IPS-18a (cell line): Measurements from ENCODE around the gene FAM151A.

Source experiments
- H3K27ac ChIP-seq: one replicate; pipeline ENCODE4 v1.5.1; 2013; ENCODE audit warnings: low read length
- H3K27me3 ChIP-seq: one replicate; pipeline ENCODE4 v1.6.1; 2013; ENCODE audit warnings: mild to moderate bottlenecking, low read length; ENCODE audit not compliant: control insufficient read depth, insufficient read depth
- H3K36me3 ChIP-seq: one replicate; pipeline ENCODE4 v1.6.1; 2013; ENCODE audit warnings: low read depth, low read length; ENCODE audit not compliant: control insufficient read depth
- H3K4me1 ChIP-seq: one replicate; pipeline ENCODE4 v1.6.1; 2013; ENCODE audit warnings: low read depth, low read length; ENCODE audit not compliant: control insufficient read depth
- H3K4me3 ChIP-seq: one replicate; pipeline ENCODE4 v1.5.1; 2013; ENCODE audit warnings: low read length
- H3K9ac ChIP-seq: one replicate; pipeline ENCODE4 v1.6.1; 2013; ENCODE audit warnings: mild to moderate bottlenecking, low read length, moderate library complexity
- H3K9me3 ChIP-seq: one replicate; pipeline ENCODE4 v1.6.1; 2013; ENCODE audit warnings: low read depth, low read length; ENCODE audit not compliant: control insufficient read depth

FAM151A gene

GRCh38 chr1:54608566-54609230 is 14.6 kb downstream of the FAM151A start:
- Histone ChIP-seq H3K36me3 (no peaks in the 10 kb centered on the region), H3K27me3 (no peaks in the 10 kb centered on the region), H3K9ac (no peak overlapping the region), H3K4me3 (no peak overlapping the region), H3K27ac (no peak overlapping the region), H3K9me3 (no peaks in the 10 kb centered on the region), H3K4me1 (peaks cover 3% of the 10 kb centered on the region)

- Histone ChIP-seq H3K9ac (no peak overlapping the region), H3K4me3 (no peak overlapping the region), H3K36me3 (no peaks in the 10 kb centered on the region), H3K27ac (no peak overlapping the region), H3K27me3 (no peaks in the 10 kb centered on the region), H3K4me1 (peaks cover 3% of the 10 kb centered on the region), H3K9me3 (no peaks in the 10 kb centered on the region)
Measured at GRCh38 chr1:54607821-54608565, 15.3 kb downstream of the FAM151A start.

- Histone ChIP-seq H3K27me3 (no peaks in the 10 kb centered on the region), H3K9ac (no peak overlapping the region), H3K9me3 (no peaks in the 10 kb centered on the region), H3K4me3 (no peak overlapping the region), H3K36me3 (no peaks in the 10 kb centered on the region), H3K4me1 (peaks cover 3% of the 10 kb centered on the region), H3K27ac (no peak overlapping the region)
Measured at GRCh38 chr1:54606990-54607325, 16.4 kb downstream of the FAM151A start.

- H3K27ac ChIP-seq, result no peak overlapping the region
- no peak overlapping the region for H3K9ac ChIP-seq
- no peaks in the 10 kb centered on the region for H3K36me3 ChIP-seq
- H3K4me1 ChIP-seq, result no peaks in the 10 kb centered on the region
- no peaks in the 10 kb centered on the region for H3K27me3 ChIP-seq
- H3K4me3 ChIP-seq, result no peak overlapping the region
- no peaks in the 10 kb centered on the region for H3K9me3 ChIP-seq
Measured at GRCh38 chr1:54606096-54606989, 17.0 kb downstream of the FAM151A start.

- no peak overlapping the region for H3K27ac ChIP-seq
- no peaks in the 10 kb centered on the region for H3K27me3 ChIP-seq
Measured at GRCh38 chr1:54604572-54605370, 18.6 kb downstream of the FAM151A start.

GRCh38 chr1:54604051-54604450 is 19.3 kb downstream of the FAM151A start:
- H3K27ac ChIP-seq, result no peak overlapping the region
- no peaks in the 10 kb centered on the region for H3K27me3 ChIP-seq
- no peaks in the 10 kb centered on the region for H3K36me3 ChIP-seq
- no peak overlapping the region for H3K9ac ChIP-seq
- H3K4me3 ChIP-seq, result no peak overlapping the region
- no peaks in the 10 kb centered on the region for H3K4me1 ChIP-seq
- no peaks in the 10 kb centered on the region for H3K9me3 ChIP-seq

More at GRCh38 chr1:54604572-54605370, 18.6 kb downstream of the FAM151A start:
- Histone ChIP-seq H3K9ac (no peak overlapping the region), H3K36me3 (no peaks in the 10 kb centered on the region), H3K9me3 (no peaks in the 10 kb centered on the region), H3K4me1 (no peaks in the 10 kb centered on the region), H3K4me3 (no peak overlapping the region)

- H3K9me3 ChIP-seq, result no peaks in the 10 kb centered on the region
- H3K27me3 ChIP-seq, result no peaks in the 10 kb centered on the region
- no peaks in the 10 kb centered on the region for H3K36me3 ChIP-seq
- H3K27ac ChIP-seq, result no peak overlapping the region
- no peaks in the 10 kb centered on the region for H3K4me1 ChIP-seq
- H3K4me3 ChIP-seq, result no peak overlapping the region
- no peak overlapping the region for H3K9ac ChIP-seq
Measured at GRCh38 chr1:54603241-54603640, 20.1 kb downstream of the FAM151A start.

GRCh38 chr1:54602554-54602953 is 20.8 kb downstream of the FAM151A start:
- H3K4me3 ChIP-seq, result no peak overlapping the region
- H3K36me3 ChIP-seq, result no peaks in the 10 kb centered on the region
- no peak overlapping the region for H3K9ac ChIP-seq
- H3K9me3 ChIP-seq, result no peaks in the 10 kb centered on the region
- H3K27ac ChIP-seq, result no peak overlapping the region
- H3K4me1 ChIP-seq, result no peaks in the 10 kb centered on the region
- no peaks in the 10 kb centered on the region for H3K27me3 ChIP-seq

GRCh38 chr1:54601730-54602129 is 21.6 kb downstream of the FAM151A start:
- Histone ChIP-seq H3K9ac (no peak overlapping the region), H3K27me3 (no peaks in the 10 kb centered on the region), H3K4me3 (no peak overlapping the region), H3K36me3 (no peaks in the 10 kb centered on the region), H3K9me3 (no peaks in the 10 kb centered on the region), H3K27ac (no peak overlapping the region), H3K4me1 (no peaks in the 10 kb centered on the region)

GRCh38 chr1:54600947-54601721 is 22.2 kb downstream of the FAM151A start:
- Histone ChIP-seq H3K9ac (no peak overlapping the region), H3K4me1 (no peaks in the 10 kb centered on the region), H3K27me3 (no peaks in the 10 kb centered on the region), H3K27ac (no peak overlapping the region), H3K36me3 (no peaks in the 10 kb centered on the region), H3K4me3 (no peak overlapping the region), H3K9me3 (no peaks in the 10 kb centered on the region)
